Fibroblast of peridontal ligament (primary cell): ENCODE results near the gene SCIN.
"Not testable (repeated sequence)": the region's sequence is repeated elsewhere in the genome, so short reads cannot be mapped to it uniquely, and the experiment has no call there.

Source experiments
- DNase-seq: peaks from one replicate; pipeline ENCODE4 v3.0.0-alpha.2; 2010; ENCODE audit errors: extremely low read depth

Gene SCIN

DNA sequence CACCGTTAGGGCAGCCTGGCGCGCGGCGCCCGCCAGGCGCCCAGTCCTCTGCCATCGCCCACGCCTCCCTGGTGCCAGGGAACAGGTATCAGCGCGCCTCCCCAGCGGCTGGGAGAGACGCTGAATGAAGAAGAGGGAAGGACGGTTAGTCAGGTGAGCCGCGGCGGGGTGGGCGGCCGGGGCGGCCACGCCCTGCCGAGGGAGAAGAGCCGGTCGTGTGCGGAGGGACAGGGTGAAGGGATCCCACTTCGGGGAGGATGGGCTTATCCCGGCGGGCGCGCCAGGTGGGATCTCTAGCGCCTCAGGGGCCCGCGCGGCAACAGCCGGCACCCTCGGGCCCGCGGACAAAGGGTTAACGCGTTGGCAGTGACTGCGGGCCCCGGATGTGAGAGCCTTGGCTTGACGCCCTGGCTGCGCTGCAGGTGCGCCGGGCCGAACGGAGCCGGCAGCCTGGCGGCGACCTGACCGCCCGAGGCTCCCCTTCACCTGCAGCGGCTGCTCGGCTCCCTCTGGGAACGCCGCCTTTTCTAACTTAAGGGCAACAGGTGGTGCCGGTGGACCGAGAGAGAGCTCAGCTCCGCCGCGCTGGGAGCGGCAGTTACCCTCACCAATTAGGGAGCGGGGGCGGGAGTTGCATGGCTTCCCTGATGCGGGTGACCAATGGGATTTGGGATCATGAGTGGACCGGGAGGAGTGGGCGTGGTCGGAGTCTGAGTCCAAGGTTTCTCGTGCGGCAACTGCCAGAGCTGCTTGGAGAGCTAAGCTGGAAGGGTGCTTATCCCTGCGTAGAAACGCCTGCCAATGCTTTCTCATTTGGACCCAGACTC, 116.6 kb downstream of the SCIN start, which contains the start of gene ARL4A:
Gene ARL4A, plus strand, starts transcription at position 743 of the 827 bp plus-strand sequence. CDS start 622 bp downstream, outside the sequence.
- peak; percentile 98 for DNase-seq

DNA sequence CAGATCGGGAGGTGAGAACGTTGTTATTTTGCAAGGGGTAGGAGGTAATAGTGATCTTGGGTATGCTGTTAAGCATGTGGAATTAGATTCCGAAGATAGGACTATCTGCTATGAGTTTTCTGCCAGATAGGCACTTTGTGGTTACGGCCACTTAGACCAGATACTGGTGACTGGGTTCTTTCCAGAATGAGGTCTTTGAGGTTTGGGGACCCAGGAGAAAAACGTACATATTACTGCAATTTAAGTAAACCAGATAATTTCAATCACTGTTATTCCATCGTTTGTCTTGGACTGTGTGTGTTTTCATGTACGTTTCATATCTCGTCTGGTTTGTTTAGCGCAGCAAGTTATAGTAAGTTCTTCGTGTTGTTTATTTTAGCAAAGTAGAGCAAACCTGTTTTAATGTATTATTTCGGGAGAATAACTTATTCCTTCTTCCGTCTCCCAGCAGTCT, 117.2 kb downstream of the SCIN start:
- DNase-seq, result no peak

DNA sequence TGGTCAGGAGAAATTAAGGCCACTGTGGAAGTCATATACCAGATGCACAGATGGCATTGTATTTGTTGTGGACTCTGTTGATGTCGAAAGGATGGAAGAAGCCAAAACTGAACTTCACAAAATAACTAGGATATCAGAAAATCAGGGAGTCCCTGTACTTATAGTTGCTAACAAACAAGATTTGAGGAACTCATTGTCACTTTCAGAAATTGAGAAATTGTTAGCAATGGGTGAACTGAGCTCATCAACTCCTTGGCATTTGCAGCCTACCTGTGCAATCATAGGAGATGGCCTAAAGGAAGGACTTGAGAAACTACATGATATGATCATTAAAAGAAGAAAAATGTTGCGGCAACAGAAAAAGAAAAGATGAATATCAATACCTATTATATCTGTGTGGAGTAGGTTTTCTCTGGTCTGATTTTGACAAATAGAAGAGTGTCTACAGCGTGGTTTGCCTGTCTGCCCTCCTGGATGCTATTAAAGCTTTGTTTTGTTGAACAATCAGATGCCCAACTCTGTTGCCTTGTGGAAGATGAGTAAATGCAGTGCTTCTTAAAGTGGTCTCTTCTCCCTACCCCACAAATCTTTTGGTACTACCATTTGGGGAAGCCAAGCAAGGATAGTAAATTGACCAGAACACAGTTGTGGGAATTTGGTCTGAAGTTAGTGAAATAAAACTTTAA, 118.1 kb downstream of the SCIN start:
- DNase-seq, result not testable (repeated sequence)

DNA sequence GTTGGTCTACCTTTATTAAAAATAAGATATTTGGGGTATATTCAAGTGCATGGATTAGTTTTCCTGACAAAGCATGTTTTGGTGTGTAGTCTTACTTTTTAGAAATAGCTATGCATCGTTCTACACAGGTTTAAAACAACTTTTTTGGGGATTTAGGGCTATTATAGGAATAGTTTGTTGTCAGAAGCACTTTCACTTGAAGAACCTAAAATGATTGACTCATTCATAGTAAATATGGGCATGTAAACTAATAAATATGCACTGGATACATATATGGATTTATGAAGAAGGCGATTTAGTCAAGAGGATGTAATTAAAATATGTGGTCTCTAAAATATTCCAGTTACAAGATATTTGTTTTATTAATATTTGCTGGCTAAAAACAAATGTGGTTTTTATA, 118.9 kb downstream of the SCIN start:
- DNase-seq, result no peak

DNA sequence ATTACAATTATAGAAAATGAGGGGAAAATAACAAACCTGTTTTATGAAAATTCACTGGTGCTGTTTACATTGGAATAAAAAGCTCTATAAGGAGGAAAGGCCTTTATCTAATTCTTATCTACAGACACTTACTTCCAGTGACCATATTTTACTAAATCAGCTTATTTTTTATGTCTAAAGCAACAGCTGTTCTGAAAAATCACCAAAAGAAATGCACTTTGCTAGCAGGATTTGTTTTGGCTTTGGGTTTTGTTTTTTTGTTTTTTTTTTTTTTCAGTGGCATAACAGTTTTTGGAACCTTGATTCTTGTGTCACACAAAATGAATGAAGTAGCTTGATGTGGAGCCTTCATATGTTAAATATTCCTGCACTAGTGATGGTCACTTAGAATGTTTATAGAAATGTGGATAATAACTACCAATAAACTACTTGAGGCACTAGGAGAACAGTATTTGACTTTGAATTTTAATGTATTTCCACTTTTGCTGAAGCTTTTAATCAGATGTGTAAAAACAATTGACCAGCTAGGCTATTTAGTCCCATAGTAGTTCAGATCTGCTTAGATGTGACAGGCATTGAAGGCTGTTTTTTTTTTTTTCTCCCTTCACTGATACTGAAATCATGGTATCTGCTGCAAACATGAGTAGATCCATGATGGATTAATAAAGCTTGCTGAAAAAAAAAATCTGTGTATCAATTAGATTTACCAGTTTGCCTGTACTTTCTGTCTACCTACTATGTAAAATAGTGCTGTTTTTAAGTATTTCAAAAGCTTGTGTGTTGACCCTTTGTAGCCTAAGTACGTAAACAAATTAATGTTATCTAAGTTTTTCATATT, 119.7 kb downstream of the SCIN start:
- DNase-seq, result no peak

DNA sequence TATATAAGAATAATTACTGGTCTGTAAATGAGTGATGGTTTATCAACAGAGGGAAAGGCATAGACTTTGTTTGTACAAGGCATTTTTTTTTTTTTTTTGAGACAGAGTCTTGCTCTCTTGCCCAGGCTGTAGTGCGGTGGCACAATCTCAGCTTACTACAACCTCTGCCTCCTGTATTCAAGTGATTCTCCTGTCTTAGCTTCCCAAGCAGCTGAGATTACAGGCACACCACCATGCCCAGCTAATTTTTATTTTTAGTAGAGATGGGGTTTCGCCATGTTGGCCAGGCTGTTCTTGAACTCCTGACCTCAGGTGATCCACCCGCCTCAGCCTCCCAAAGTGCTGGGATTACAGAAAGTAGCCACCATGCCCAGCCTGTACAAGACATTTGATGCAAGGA, 120.9 kb downstream of the SCIN start:
- DNase-seq, result not testable (repeated sequence)

DNA sequence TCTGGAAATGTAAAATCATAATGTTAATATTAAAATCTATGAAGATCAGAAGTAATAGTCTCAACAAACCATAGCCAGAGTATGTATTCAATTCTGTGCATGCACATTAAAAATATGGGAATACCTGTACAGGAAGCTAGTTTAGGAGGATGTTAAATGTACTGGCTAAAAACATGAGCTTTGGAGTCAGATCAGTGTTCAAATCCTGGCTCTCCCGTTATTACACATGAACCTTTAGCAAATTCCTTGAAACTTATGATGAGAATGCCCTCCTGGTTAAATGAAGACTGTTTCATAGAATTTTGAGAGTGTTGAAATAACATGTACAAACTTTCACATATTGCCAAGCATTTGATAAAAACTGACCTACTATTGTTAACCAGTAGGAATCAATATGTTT, 121.5 kb downstream of the SCIN start:
- DNase-seq, result no peak

DNA sequence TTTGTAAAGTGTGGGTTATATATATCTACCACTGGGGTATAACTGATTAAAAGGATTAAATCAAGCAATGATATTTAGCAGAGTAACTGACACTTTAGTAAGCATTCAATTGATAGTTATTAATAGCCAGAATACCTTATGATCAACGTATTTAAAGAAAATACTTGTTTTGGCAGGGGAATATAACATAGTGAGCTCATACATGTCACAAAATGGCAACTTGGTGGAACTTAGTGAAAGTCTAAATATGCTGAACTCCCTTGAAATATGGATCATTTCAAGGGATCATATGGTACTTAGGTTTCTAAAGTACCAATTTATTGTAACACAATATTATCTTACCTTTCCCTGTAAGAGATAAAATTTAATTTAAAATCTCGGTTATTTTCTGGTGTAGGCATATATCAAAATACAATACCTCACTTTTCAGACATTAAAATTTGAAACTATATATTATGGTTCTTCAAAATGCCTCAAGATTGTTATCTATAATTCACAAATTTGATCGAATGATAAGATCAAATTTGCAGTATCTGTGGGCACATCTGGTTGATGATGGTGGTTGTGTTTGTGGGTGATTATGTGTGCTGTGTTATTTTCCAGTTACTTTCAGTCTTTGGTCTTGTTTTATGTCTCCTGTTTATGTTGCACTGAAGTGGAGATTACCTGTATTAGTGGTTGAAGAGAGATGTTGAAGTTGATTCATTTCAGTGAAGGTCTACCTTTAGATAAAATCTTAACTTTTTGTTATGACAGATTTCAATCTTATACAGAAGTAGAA, 122.1 kb downstream of the SCIN start:
- DNase-seq, result no peak

DNA sequence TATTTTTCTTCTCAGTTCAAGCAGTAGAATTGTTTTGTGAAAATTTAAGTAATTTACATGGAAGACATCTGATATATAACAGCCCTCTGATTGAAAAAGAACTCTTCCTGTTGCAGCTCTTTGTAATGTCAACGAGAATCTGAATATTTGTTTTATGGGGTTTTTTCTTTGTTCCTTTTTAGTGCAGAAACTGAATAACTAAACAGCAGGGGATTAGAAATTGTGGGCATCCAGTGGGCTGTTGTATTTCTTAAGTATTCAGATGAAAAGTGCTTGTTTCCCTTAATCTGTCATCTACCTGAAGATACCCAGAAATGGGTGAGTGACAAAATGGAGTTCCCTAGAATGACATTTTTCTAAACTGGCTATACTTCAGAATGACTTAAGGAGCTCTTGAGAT, 124.3 kb downstream of the SCIN start:
- DNase-seq, result no peak

DNA sequence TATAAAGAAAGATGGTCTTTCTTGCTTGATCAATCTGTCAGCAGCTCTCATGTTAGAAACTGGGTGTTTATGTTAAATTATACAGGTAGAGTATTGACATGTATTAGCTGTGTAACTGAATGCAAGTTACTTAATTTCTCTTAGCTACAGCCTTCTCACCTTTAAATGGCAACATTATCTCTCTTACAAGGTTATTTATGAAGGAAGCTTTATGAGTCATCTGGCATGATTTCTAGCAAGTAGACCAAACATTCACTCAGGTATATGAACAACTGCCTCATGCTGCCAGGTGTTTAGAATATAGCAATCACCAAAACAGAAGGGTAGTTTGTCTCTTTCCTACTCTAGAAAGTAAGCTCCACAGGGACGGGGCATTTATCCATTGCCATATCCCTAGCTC, 125.4 kb downstream of the SCIN start:
- no peak for DNase-seq

DNA sequence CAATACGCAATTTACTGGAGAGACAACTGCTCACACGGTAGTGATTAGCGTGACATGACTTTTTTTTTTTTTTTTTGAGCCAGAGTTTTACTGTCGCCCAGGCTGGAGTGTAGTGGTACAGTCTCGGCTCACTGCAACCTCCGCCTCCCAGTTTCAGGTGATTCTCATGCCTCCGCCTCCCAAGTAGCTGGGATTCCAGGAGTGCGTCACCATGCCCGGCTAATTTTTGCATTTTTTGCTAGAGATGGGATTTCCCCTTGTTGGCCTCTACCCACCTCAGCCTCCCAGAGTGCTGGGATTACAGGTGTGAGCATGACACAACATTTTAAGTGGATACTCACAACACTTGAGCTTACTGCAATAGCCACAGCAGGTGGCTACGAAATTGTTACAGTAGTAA, 128.8 kb downstream of the SCIN start:
- no peak for DNase-seq

DNA sequence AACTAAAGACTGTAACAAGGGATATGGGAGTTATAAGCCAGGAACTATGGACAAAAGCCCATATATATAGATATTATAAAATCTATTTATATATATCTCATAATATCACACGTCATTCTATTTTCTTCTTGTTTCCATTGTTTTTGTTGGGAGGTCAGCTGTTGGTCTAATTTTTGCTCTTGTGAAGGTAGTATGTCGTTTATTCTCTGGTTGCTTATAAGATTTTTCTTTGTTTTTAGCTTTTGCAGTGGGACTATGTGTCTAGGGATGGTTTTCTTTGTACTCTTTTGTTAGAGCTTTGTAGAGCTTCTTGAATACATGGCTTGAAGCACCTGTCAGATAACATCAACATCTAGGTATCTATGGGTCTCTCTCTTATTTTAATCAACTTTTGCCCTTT, 130.9 kb downstream of the SCIN start:
- DNase-seq, result no peak

DNA sequence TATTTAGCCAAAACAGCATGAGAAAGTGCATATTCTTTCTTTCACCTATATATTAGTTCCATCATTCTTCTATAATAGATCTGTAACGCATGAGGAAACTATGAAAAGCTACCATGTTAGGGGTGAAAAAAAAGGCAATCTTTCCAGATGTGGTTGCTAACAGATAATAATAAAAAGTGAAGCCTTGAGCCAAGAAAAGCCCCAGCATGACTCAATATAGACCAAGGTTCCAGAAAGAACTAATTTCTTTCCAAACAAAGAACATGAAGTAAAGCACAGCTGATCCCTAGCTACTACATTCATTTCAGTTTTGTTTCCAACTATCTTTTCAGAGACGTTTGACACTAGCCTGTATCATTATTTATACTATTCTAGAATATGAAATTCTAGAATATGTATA, 133.4 kb downstream of the SCIN start:
- peak; percentile 61 for DNase-seq

DNA sequence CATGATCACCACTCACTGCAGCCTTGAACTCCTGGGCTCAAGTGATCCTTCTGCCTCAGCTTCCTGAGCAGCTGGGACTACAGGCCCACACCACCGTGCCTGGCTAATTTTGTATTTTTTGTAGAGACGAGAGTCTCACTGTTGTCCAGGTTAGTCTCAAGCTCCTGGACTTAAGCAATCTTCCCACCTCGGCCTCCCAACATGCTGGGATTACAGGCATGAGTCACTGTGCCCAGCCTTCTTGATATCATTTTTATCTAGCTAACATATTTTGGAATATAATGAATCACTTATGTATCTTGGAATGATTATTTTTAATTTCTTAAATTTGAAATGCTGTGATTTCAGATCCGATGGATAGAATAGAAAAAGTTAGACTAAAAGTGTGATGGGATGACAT, 135.4 kb downstream of the SCIN start:
- DNase-seq, result no peak

DNA sequence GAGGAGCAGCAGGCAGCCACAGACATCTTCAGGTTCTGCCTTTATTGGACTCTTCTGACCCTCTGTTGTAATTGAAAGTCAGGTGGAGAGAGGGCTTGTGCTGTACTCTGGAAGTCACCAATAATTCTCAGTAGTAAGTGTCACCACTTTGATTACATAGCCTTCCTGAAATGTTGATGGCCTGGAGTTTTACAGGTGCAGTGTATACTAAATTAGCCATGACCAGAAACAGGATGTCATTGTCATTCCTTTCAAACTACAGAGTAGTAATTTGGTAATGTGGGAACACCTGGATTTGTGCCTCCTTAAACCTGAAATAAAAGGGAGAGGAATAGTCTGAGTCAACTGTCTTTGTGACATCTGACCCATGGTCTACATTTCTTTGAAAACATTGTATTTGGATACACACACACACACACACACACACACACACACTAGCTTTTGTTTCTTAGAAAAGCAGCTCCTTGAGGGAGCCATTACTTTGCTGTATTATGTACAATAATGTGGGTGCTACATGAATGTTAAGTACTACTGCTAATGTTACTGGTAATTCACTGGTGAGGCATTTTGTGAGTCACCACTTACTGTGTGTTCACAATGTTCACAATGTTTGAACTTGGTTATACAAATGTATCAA, 136.5 kb downstream of the SCIN start:
- peak; percentile 32 for DNase-seq

DNA sequence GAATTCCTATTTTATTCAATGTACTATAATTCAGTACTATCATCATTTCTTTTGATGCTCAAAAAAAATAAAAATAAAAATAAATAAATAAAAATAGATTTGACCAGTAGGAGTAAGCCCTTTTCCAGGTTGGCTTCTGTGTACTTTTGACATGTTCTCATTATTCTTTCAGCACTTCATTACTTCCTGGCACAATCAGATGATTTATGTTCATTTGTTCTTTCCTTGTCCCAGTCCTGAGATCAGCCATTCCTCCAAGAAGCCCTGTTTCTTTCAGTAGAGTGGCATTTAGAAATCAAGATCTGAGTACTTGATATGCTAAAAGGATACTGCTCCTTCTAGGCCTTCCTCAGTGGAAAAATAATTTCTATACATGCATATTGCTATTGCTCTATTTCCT, 137.8 kb downstream of the SCIN start:
- DNase-seq, result no peak
